SK-N-SH treated with all-trans-retinoic acid at 6 μM for 48 hours (cell line): ENCODE data around the gene CRACR2B.

ENCODE experiments used
- ATAC-seq: fragments of 200-7000 bp; cut with Tn5 transposase; 3 replicates; pipeline ENCODE4 v1.9.1; 2020; ENCODE audit warnings: mild to moderate bottlenecking, moderate library complexity
- ARNTL ChIP-seq: fragments of 450-650 bp; formaldehyde crosslinking; IDR thresholded peaks from 2 replicates; pipeline ENCODE4 v1.5.0; 2020; ENCODE audit warnings: low read depth, mild to moderate bottlenecking, moderate library complexity, borderline replicate concordance
- BACH2 ChIP-seq: fragments of 250-450 bp; sonication (Bioruptor Pico); IDR thresholded peaks from 2 replicates; pipeline ENCODE4 v1.9.0; 2021; ENCODE audit warnings: mild to moderate bottlenecking, borderline replicate concordance
- CSDC2 ChIP-seq: fragments of 250-450 bp; sonication (Bioruptor Pico); IDR thresholded peaks from 2 replicates; pipeline ENCODE4 v1.5.0; 2020; ENCODE audit warnings: mild to moderate bottlenecking, moderate library complexity
- ESRRG ChIP-seq: fragments of 250-450 bp; sonication (Bioruptor Pico); IDR thresholded peaks from 2 replicates; pipeline ENCODE4 v1.6.1; 2021; ENCODE audit warnings: mild to moderate bottlenecking
- GLIS3 ChIP-seq: fragments of 250-450 bp; sonication (Bioruptor Pico); IDR thresholded peaks from 2 replicates; pipeline ENCODE4 v1.5.0; 2020; ENCODE audit warnings: mild to moderate bottlenecking, moderate library complexity
- ISL1 ChIP-seq: fragments of 250-450 bp; sonication (Bioruptor Pico); IDR thresholded peaks from 2 replicates; pipeline ENCODE4 v2.1.2; 2022; ENCODE audit warnings: mild to moderate bottlenecking, moderate library complexity
- OSR1 ChIP-seq: fragments of 250-450 bp; sonication (Bioruptor Pico); IDR thresholded peaks from 2 replicates; pipeline ENCODE4 v1.8.0; 2022; ENCODE audit warnings: moderate library complexity, mild to moderate bottlenecking, inconsistent platforms
- PPARA ChIP-seq: fragments of 250-450 bp; sonication (Bioruptor Pico); IDR thresholded peaks from 2 replicates; pipeline ENCODE4 v1.5.0; 2020; ENCODE audit warnings: mild to moderate bottlenecking, borderline replicate concordance
- RARB ChIP-seq: fragments of 250-450 bp; sonication (Bioruptor Pico); IDR thresholded peaks from 2 replicates; pipeline ENCODE4 v1.8.0; 2021; ENCODE audit warnings: mild to moderate bottlenecking, moderate library complexity
- SNAI2 ChIP-seq: fragments of 250-450 bp; sonication (Bioruptor Pico); IDR thresholded peaks from 2 replicates; pipeline ENCODE4 v1.5.0; 2020; ENCODE audit warnings: mild to moderate bottlenecking, moderate library complexity
- TCF4 ChIP-seq: fragments of 250-450 bp; sonication (Bioruptor Pico); IDR thresholded peaks from 2 replicates; pipeline ENCODE4 v1.8.0; 2021; ENCODE audit warnings: mild to moderate bottlenecking, moderate library complexity, borderline replicate concordance
- ZC3H10 ChIP-seq: fragments of 250-450 bp; sonication (Bioruptor Pico); IDR thresholded peaks from 2 replicates; pipeline ENCODE4 v1.5.1; 2021; ENCODE audit warnings: mild to moderate bottlenecking, moderate library complexity
- ZFP3 ChIP-seq: fragments of 250-450 bp; sonication (Bioruptor Pico); IDR thresholded peaks from 2 replicates; pipeline ENCODE4 v1.5.0; 2020; ENCODE audit warnings: mild to moderate bottlenecking, moderate library complexity
- ZFP30 ChIP-seq: fragments of 450-650 bp; formaldehyde crosslinking; IDR thresholded peaks from 2 replicates; pipeline ENCODE4 v1.5.0; 2022; ENCODE audit warnings: mild to moderate bottlenecking, moderate library complexity
- ZNF565 ChIP-seq: fragments of 450-650 bp; formaldehyde crosslinking; conservative IDR thresholded peaks from 2 replicates; pipeline ENCODE4 v1.5.0; 2020; ENCODE audit warnings: low read depth, mild to moderate bottlenecking, moderate library complexity
- ZNF70 ChIP-seq: fragments of 450-650 bp; formaldehyde crosslinking; IDR thresholded peaks from 2 replicates; pipeline ENCODE4 v1.5.0; 2020; ENCODE audit warnings: mild to moderate bottlenecking, moderate library complexity
- TF ChIP-seq, protein P1 (sequence below): fragments of 250-450 bp; sonication (Bioruptor Pico); IDR thresholded peaks from 2 replicates; pipeline ENCODE4 v1.5.1; 2020; ENCODE audit warnings: low read depth, mild to moderate bottlenecking, moderate library complexity
- TF ChIP-seq, protein P2 (sequence below): fragments of 250-450 bp; sonication (Bioruptor Pico); IDR thresholded peaks from 2 replicates; pipeline ENCODE4 v1.5.1; 2021; ENCODE audit warnings: mild to moderate bottlenecking, moderate library complexity
- TF ChIP-seq, protein P3 (sequence below): fragments of 250-450 bp; sonication (Bioruptor Pico); IDR thresholded peaks from 2 replicates; pipeline ENCODE4 v1.8.0; 2020; ENCODE audit warnings: mild to moderate bottlenecking, moderate library complexity, borderline replicate concordance
- TF ChIP-seq, protein P4 (sequence below): fragments of 250-450 bp; sonication (Bioruptor Pico); IDR thresholded peaks from 2 replicates; pipeline ENCODE4 v1.8.0; 2021; ENCODE audit warnings: low read depth, mild to moderate bottlenecking, moderate library complexity, borderline replicate concordance
- TF ChIP-seq, protein P5 (sequence below): fragments of 250-450 bp; sonication (Bioruptor Pico); IDR thresholded peaks from 2 replicates; pipeline ENCODE4 v1.5.0; 2020; ENCODE audit warnings: mild to moderate bottlenecking, moderate library complexity

CRACR2B gene

DNA sequence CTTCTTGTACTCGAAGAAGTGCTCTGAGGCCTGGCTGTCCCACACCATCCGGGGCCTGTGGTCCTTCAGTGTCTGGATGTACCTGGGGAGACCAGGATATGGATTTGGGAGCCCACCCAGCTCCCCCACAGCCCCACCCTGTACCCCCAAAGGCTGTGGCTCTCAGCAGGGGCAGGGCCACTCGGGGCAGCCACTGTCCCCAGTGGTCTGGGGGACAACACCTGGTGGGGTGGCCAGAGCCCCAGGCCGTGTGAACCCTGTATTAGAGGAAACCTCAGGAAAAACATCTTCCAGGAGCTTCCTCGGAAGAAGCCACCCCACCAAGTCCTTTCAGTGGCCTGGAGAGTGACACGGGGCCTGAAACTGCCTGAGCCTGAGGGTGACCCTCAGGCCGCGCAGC, 42.7 kb downstream of the CRACR2B start (continued):
- TF ChIP-seq, protein P1, sequence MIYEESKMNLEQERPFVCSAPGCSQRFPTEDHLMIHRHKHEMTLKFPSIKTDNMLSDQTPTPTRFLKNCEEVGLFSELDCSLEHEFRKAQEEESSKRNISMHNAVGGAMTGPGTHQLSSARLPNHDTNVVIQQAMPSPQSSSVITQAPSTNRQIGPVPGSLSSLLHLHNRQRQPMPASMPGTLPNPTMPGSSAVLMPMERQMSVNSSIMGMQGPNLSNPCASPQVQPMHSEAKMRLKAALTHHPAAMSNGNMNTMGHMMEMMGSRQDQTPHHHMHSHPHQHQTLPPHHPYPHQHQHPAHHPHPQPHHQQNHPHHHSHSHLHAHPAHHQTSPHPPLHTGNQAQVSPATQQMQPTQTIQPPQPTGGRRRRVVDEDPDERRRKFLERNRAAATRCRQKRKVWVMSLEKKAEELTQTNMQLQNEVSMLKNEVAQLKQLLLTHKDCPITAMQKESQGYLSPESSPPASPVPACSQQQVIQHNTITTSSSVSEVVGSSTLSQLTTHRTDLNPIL, result no peak
- no peak for TF ChIP-seq RARB (CRISPR knock-in tag)
- TF ChIP-seq, protein P2, sequence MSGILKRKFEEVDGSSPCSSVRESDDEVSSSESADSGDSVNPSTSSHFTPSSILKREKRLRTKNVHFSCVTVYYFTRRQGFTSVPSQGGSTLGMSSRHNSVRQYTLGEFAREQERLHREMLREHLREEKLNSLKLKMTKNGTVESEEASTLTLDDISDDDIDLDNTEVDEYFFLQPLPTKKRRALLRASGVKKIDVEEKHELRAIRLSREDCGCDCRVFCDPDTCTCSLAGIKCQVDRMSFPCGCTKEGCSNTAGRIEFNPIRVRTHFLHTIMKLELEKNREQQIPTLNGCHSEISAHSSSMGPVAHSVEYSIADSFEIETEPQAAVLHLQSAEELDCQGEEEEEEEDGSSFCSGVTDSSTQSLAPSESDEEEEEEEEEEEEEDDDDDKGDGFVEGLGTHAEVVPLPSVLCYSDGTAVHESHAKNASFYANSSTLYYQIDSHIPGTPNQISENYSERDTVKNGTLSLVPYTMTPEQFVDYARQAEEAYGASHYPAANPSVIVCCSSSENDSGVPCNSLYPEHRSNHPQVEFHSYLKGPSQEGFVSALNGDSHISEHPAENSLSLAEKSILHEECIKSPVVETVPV (CRISPR knock-in tag), result no peak
- no peak for TF ChIP-seq ESRRG (CRISPR knock-in tag)
- TF ChIP-seq ZC3H10 (CRISPR knock-in tag), result no peak
- TF ChIP-seq TCF4 (CRISPR knock-in tag), result no peak

DNA sequence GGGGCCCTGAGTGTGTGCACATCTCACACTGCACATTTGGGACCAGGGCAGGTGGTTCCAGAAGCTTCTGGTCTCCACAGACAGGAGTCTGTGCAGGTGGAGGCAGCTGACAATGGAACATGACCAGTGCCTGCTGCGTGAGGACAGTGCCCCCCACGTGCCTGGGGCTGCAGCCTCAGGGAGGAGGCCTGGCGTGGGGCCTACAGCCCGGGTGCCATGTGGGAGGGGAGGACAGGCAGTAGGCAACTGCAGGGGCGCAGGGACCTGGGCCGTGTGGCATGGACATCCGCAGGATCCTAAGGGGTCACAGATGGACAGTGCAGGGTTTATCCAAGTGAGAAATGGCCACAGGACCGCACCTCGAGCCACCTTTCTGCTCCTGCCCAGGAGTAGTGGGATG, 43.8 kb downstream of the CRACR2B start:
- ATAC-seq, result no peak
- TF ChIP-seq OSR1, result no peak
- no peak for TF ChIP-seq BACH2
- TF ChIP-seq ZNF70 (CRISPR knock-in tag), result no peak
- no peak for TF ChIP-seq ISL1 (CRISPR knock-in tag)

DNA sequence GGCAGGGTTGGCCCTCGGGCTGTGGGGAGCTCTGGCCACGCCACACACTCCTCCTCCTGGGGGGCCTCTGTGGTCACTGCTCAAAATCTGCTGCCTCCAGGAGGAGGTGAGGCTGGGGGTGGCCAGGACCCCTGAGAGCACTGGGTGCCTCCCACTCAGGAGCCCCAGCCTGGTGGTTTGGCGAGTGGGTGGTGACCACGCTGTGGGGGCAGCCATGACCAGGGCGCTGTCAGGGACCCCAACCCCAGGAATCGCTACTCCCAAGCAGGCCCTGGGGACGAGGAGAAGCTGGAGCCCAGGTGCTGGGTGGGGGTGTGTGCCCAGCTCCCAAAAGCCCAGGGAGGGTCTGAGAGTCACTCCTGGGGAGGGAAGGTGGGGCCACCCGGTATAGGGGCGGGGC, 45.1 kb downstream of the CRACR2B start:
- no peak for ATAC-seq
- TF ChIP-seq, protein P3, sequence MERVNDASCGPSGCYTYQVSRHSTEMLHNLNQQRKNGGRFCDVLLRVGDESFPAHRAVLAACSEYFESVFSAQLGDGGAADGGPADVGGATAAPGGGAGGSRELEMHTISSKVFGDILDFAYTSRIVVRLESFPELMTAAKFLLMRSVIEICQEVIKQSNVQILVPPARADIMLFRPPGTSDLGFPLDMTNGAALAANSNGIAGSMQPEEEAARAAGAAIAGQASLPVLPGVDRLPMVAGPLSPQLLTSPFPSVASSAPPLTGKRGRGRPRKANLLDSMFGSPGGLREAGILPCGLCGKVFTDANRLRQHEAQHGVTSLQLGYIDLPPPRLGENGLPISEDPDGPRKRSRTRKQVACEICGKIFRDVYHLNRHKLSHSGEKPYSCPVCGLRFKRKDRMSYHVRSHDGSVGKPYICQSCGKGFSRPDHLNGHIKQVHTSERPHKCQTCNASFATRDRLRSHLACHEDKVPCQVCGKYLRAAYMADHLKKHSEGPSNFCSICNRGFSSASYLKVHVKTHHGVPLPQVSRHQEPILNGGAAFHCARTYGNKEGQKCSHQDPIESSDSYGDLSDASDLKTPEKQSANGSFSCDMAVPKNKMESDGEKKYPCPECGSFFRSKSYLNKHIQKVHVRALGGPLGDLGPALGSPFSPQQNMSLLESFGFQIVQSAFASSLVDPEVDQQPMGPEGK, result no peak
- TF ChIP-seq ARNTL, result no peak

DNA sequence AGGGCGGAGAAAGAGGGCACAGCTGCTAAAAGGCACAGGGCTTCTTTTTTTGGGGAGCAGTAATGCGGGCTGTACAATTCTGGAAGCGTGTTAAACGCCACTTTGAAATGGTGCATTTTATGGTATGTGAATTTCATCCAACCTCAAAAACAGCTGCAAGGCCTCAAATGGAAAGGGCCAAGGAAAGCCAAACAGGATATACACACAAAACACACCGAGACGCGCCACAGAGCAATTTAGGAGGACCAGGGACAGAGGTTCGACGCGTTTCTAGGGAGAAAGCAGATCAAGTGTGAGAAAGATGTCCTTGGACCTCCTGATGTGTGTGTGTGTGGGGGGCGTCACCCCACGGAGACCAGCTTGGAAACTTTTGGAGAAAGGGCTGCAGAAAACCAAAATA, 46.0 kb downstream of the CRACR2B start:
- no peak for TF ChIP-seq TCF4 (CRISPR knock-in tag)
- no peak for TF ChIP-seq ISL1 (CRISPR knock-in tag)
- TF ChIP-seq SNAI2, result no peak
- TF ChIP-seq GLIS3, result no peak
- no peak for TF ChIP-seq RARB (CRISPR knock-in tag)
- no peak for TF ChIP-seq ZNF565 (CRISPR knock-in tag)
- TF ChIP-seq ZFP30, result no peak
- TF ChIP-seq, protein P1, result no peak
- no peak for TF ChIP-seq ZC3H10 (CRISPR knock-in tag)
- TF ChIP-seq CSDC2 (CRISPR knock-in tag), result no peak
- TF ChIP-seq BACH2, result no peak
- TF ChIP-seq OSR1, result no peak
- no peak for ATAC-seq

DNA sequence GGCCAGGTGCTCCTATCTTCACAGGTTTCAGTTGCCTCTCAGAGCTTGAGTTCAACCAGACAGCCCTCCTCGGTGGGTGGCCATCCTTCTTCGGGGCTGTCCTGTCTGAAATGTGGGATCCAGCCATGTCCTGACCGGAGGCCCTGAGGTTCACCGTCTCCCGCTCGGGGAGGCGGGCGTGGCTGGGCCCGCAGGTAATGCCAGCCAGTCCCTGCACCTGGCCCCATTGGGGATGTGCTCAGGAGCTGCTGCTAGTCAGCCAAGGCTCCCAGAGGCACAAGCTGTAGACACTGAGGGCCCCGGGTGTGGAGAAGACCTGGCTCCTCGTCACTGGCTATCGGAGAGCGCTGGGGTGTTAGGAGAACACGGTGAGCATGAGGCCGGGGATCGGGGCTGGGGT, 47.5 kb downstream of the CRACR2B start:
- TF ChIP-seq BACH2 (no peak), ZNF565 (CRISPR knock-in tag) (no peak), GLIS3 (no peak), ESRRG (CRISPR knock-in tag) (no peak), CSDC2 (CRISPR knock-in tag) (no peak), ZFP3 (CRISPR knock-in tag) (no peak), OSR1 (no peak), PPARA (CRISPR knock-in tag) (no peak)
- TF ChIP-seq, protein P4, sequence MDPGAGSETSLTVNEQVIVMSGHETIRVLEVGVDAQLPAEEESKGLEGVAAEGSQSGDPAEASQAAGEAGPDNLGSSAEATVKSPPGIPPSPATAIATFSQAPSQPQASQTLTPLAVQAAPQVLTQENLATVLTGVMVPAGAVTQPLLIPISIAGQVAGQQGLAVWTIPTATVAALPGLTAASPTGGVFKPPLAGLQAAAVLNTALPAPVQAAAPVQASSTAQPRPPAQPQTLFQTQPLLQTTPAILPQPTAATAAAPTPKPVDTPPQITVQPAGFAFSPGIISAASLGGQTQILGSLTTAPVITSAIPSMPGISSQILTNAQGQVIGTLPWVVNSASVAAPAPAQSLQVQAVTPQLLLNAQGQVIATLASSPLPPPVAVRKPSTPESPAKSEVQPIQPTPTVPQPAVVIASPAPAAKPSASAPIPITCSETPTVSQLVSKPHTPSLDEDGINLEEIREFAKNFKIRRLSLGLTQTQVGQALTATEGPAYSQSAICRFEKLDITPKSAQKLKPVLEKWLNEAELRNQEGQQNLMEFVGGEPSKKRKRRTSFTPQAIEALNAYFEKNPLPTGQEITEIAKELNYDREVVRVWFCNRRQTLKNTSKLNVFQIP (CRISPR knock-in tag), result no peak
- TF ChIP-seq, protein P5, sequence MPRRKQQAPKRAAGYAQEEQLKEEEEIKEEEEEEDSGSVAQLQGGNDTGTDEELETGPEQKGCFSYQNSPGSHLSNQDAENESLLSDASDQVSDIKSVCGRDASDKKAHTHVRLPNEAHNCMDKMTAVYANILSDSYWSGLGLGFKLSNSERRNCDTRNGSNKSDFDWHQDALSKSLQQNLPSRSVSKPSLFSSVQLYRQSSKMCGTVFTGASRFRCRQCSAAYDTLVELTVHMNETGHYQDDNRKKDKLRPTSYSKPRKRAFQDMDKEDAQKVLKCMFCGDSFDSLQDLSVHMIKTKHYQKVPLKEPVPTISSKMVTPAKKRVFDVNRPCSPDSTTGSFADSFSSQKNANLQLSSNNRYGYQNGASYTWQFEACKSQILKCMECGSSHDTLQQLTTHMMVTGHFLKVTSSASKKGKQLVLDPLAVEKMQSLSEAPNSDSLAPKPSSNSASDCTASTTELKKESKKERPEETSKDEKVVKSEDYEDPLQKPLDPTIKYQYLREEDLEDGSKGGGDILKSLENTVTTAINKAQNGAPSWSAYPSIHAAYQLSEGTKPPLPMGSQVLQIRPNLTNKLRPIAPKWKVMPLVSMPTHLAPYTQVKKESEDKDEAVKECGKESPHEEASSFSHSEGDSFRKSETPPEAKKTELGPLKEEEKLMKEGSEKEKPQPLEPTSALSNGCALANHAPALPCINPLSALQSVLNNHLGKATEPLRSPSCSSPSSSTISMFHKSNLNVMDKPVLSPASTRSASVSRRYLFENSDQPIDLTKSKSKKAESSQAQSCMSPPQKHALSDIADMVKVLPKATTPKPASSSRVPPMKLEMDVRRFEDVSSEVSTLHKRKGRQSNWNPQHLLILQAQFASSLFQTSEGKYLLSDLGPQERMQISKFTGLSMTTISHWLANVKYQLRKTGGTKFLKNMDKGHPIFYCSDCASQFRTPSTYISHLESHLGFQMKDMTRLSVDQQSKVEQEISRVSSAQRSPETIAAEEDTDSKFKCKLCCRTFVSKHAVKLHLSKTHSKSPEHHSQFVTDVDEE (CRISPR knock-in tag), result no peak
- no peak for ATAC-seq
